ENCODE measurements around the gene REEP2.

Gene REEP2

DNA sequence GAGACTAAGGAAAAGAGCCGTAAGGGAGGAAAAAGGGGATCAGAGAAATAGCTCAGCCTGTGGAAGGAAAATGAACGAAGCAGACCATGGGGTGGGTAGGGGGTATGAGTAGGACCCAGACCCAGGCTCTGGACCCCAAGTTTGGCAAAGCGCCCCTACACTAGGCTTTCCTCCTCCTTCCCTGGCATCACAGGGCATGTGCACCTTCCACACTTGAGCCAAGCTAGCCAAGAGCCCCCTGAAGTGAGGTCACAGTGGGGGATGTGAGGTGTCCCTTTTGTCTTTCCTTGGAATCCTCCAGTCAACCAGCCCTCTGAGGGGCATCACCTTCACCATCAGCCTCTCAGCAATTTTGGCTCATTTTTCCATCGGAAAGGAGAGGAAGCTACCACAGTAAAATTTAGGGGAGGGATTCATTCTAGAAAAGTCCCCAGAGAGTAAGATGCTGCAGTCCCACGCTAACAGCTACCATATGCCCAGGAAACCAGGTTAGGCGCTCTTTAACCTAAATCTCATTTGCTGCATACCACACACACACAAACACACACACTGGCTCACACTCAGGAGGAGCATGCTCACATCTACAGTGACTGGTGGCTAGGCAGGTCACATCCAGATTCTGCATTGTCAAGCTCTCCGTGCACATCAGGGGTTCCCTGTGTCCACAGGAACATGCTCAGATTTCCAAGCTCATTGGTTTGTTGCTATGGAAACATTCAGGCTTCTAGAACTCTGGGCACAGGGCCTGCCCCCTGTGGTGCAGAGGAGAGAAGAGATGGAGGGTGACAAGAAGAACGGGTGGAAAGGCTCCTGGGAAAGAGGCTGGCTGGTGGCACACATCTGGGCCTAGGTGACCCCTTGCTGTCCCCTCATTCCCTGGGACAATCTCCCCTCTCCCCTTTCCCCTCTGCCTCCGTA, 9.9 kb downstream of the REEP2 start:
- in situ Hi-C loops (cut with HindIII; ENCODE audit: low sequenced_read_pairs), result no loop called here
- TF ChIP-seq, protein P1, sequence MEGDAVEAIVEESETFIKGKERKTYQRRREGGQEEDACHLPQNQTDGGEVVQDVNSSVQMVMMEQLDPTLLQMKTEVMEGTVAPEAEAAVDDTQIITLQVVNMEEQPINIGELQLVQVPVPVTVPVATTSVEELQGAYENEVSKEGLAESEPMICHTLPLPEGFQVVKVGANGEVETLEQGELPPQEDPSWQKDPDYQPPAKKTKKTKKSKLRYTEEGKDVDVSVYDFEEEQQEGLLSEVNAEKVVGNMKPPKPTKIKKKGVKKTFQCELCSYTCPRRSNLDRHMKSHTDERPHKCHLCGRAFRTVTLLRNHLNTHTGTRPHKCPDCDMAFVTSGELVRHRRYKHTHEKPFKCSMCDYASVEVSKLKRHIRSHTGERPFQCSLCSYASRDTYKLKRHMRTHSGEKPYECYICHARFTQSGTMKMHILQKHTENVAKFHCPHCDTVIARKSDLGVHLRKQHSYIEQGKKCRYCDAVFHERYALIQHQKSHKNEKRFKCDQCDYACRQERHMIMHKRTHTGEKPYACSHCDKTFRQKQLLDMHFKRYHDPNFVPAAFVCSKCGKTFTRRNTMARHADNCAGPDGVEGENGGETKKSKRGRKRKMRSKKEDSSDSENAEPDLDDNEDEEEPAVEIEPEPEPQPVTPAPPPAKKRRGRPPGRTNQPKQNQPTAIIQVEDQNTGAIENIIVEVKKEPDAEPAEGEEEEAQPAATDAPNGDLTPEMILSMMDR (IDR thresholded peaks at IDR 0.05; ENCODE audit: low read depth, low read length), result no peak
- DNase-seq (ENCODE audit: low read depth, low spot score), result peak; percentile 90
- no peak overlapping the region for H3K4me3 ChIP-seq (ENCODE audit: low read depth, low read length)

DNA sequence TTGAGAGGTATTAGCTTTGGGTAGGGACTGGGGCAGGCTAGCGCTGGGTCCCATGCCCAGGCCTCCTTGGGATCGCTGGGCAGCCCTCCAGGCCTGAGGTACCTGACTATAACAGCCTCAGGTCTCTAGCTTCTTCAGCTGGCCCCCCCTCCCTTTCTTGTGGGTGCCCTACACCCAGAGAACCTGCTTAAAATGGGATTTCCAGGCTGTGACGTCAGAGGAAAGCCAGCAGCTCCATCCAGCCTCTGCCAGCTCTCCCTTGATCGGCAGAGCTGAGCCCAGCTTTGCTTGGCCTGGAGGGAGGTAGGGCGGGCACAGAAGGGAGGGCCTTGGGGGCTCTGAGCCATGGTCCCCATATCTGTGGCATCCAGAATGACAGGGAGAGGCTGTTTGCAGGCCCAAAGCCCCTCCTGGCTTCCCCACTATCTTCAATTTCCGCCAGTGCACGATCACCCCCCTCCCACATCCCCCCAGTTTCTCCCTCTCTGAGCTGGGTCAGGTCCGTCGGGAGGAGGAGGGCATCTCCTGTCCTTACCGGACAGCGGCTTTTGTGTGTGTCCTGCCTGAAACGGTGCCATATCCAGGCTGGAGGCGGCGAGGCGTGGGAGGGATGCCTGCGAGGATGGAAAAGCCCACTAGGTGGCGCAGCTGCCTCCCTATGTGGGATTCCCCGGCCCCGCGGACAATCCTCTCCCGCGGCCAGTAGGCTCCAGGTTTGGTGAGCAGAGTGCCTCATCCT, 10.8 kb downstream of the REEP2 start:
- in situ Hi-C loops (cut with HindIII; ENCODE audit: low sequenced_read_pairs), result no loop called here
- no peak overlapping the region for H3K4me3 ChIP-seq (ENCODE audit: low read depth, low read length)
- TF ChIP-seq, protein P1 (IDR thresholded peaks at IDR 0.05; ENCODE audit: low read depth, low read length), result peak; percentile 92
- peak; percentile 78 for DNase-seq (ENCODE audit: low read depth, low spot score)

DNA sequence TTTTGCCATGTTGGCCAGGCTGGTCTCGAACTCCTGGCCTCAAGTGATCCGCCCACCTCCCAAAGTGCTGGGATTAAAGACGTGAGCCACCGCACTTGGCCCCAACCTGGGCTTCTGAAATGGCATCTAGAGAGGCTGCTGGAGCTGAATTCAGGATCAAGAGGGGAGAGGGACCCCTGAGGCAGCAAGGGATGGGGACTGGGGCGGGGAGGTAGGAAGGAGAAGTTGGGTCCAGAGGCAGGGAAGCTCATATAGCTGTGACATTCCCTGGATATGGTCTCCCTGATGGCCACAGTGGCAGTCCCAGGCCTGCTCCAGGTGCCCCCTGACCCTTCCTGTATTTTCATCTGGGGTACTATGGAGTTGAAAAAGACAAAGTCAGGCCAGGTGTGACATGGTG, 12.1 kb downstream of the REEP2 start:
- no peak overlapping the region for H3K4me3 ChIP-seq (ENCODE audit: low read depth, low read length)
- no peak for DNase-seq (ENCODE audit: low read depth, low spot score)
- TF ChIP-seq, protein P1 (IDR thresholded peaks at IDR 0.05; ENCODE audit: low read depth, low read length), result no peak
- in situ Hi-C loops (cut with HindIII; ENCODE audit: low sequenced_read_pairs), result no loop called here

DNA sequence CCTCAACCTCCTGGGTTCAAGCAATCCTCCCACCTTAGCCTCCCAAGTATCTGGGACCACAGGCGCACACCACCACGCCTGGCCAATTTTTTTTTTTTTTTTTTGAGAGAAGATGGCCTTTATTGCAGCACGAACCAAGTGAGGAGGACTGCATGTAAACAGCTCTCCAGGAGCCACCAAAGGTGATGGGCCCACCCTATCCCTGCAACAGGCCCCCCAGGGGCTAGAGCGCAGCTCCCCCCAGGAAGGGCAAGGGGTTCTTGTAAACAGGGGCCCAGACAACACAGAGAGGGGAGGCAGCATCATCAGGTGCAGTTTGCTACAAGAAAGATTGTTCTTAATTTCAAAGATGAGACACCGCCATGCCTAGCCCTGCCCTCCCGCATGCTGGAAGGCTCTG, 13.9 kb downstream of the REEP2 start:
- in situ Hi-C loops (cut with HindIII; ENCODE audit: low sequenced_read_pairs), result no loop called here
- TF ChIP-seq, protein P1 (IDR thresholded peaks at IDR 0.05; ENCODE audit: low read depth, low read length), result no peak
- H3K4me3 ChIP-seq (ENCODE audit: low read depth, low read length), result no peak overlapping the region
- DNase-seq (ENCODE audit: low read depth, low spot score), result no peak

DNA sequence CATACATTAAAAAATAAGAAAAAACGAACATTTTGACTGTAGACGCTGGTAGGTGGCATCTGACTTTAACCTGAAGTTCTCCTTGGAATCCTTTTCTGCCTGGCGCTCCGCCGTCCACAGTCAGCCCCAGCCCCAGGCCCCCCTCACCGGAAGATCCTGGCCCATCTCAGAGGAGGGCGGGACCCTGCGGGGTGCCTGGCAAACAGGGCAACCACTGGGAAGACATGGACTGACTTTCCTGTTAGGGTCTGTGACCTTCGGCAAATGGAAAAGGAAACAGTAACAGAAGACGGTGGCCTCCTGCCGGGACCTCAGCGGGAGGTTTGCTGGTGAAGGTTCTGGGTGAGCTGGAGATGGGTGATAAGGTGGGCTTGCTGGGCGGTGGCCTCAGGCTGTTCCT, 14.7 kb downstream of the REEP2 start:
- in situ Hi-C loops (cut with HindIII; ENCODE audit: low sequenced_read_pairs), result no loop called here
- DNase-seq (ENCODE audit: low read depth, low spot score), result no peak
- H3K4me3 ChIP-seq (ENCODE audit: low read depth, low read length), result no peak overlapping the region
- TF ChIP-seq, protein P1 (IDR thresholded peaks at IDR 0.05; ENCODE audit: low read depth, low read length), result no peak

DNA sequence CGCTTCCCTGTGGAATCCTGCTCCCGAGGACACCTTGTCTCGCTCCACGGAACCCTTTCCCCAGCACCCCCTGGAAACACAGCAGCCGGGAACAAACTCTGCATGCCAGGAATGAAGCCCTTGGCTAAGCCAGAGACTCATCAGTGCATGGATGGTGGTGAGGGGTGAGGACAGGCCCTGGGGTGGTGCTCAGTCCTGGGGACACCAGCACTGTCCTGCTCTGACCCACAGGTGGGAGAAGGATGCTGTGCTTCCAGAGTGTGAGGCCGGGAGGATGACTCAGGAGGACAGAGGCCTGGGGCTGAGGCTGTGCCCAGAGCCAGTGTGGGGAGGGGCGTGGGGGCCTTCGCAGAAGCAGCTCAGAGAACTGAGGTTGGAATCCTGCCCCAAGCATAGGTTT, 15.3 kb downstream of the REEP2 start:
- DNase-seq (ENCODE audit: low read depth, low spot score), result no peak
- TF ChIP-seq, protein P1 (IDR thresholded peaks at IDR 0.05; ENCODE audit: low read depth, low read length), result no peak
- H3K4me3 ChIP-seq (ENCODE audit: low read depth, low read length), result no peak overlapping the region
- in situ Hi-C loops (cut with HindIII; ENCODE audit: low sequenced_read_pairs), result no loop called here

Data from astrocyte of the spinal cord (primary cell).